Neural cell (in vitro differentiated cells): ENCODE measurements around the gene ADAMTS1. TPM values are rescaled to one million over a fixed set of nuclear protein-coding genes. Genes with fewer than 3 reads are reported as not detected.

Source experiments
- H2AFZ ChIP-seq: fragments of 200-600, 300-800 bp; sonication (generic), shearing (Covaris generic); 2 replicates; pipeline ENCODE4 v1.6.0; 2014; ENCODE audit warnings: low read depth, mild to moderate bottlenecking, antibody characterized with exemption, low read length, moderate library complexity
- H3F3A ChIP-seq: fragments of 200-600 bp; shearing (Covaris generic); 2 replicates; pipeline ENCODE4 v1.6.1; 2016; ENCODE audit warnings: mild to moderate bottlenecking, moderate library complexity, mixed read lengths, antibody characterized with exemption, low read length; ENCODE audit not compliant: insufficient read depth, poor library complexity, severe bottlenecking
- H3K27ac ChIP-seq: fragments of 200-600, 300-800 bp; sonication (generic), shearing (Covaris generic); 2 replicates; pipeline ENCODE4 v1.5.1; 2014; ENCODE audit warnings: mild to moderate bottlenecking, low read length, moderate library complexity
- H3K27me3 ChIP-seq: fragments of 300-800, 200-600 bp; sonication (generic), shearing (Covaris generic); 2 replicates; pipeline ENCODE4 v1.6.0; 2014; ENCODE audit warnings: mild to moderate bottlenecking, low read depth, low read length, moderate library complexity; ENCODE audit not compliant: insufficient read depth
- H3K36me3 ChIP-seq: fragments of 300-800, 200-600 bp; sonication (generic), shearing (Covaris generic); 2 replicates; pipeline ENCODE4 v1.5.1; 2014; ENCODE audit warnings: mild to moderate bottlenecking, antibody characterized with exemption, low read length, moderate library complexity; ENCODE audit not compliant: insufficient read depth
- H3K4me2 ChIP-seq: fragments of 300-800, 200-600 bp; sonication (generic), shearing (Covaris generic); 2 replicates; pipeline ENCODE4 v1.6.0; 2014; ENCODE audit warnings: mild to moderate bottlenecking, low read length
- H3K4me3 ChIP-seq: fragments of 300-800, 200-600 bp; sonication (generic), shearing (Covaris generic); 2 replicates; pipeline ENCODE4 v1.5.1; 2014; ENCODE audit warnings: mild to moderate bottlenecking, low read length, moderate library complexity
- H3K79me2 ChIP-seq: fragments of 200-600 bp; shearing (Covaris generic); replicated peaks from 2 replicates; pipeline ENCODE4 v1.6.0; 2014; ENCODE audit warnings: mild to moderate bottlenecking, low read length, moderate library complexity; ENCODE audit not compliant: insufficient read depth
- H3K9ac ChIP-seq: fragments of 300-800, 200-600 bp; sonication (generic), shearing (Covaris generic); 2 replicates; pipeline ENCODE4 v1.6.1; 2016; ENCODE audit warnings: mild to moderate bottlenecking, low read length, mixed read lengths
- H3K9me2 ChIP-seq: fragments of 200-600 bp; shearing (Covaris generic); 2 replicates; pipeline ENCODE4 v1.6.1; 2016; ENCODE audit warnings: mild to moderate bottlenecking, low read length, mixed read lengths; ENCODE audit not compliant: insufficient read depth
- H3K9me3 ChIP-seq: fragments of 200-600, 300-800 bp; sonication (generic), shearing (Covaris generic); 2 replicates; pipeline ENCODE4 v1.6.1; 2016; ENCODE audit warnings: mild to moderate bottlenecking, mixed run types, low read length, moderate library complexity, mixed read lengths
- H4K20me1 ChIP-seq: fragments of 200-600 bp; shearing (Covaris generic); 2 replicates; pipeline ENCODE4 v1.6.1; 2016; ENCODE audit warnings: mild to moderate bottlenecking, mixed run types; ENCODE audit not compliant: insufficient read depth
- CTCF ChIP-seq: fragments of 450-650 bp; IDR thresholded peaks from 2 replicates; pipeline ENCODE4 v1.5.1; 2014; ENCODE audit warnings: antibody characterized with exemption, mild to moderate bottlenecking, moderate library complexity; ENCODE audit not compliant: poor library complexity, severe bottlenecking
- EP300 ChIP-seq: fragments of 450-650 bp; conservative IDR thresholded peaks from 2 replicates; pipeline ENCODE4 v1.6.1; 2014; ENCODE audit warnings: antibody characterized with exemption, mild to moderate bottlenecking, moderate library complexity; ENCODE audit not compliant: poor library complexity, severe bottlenecking
- EZH2 ChIP-seq: fragments of 200-600, 300-800 bp; shearing (Covaris generic), sonication (generic); IDR thresholded peaks from 2 replicates; pipeline ENCODE4 v1.6.1; 2014; ENCODE audit warnings: antibody characterized with exemption, low read length, borderline replicate concordance, mild to moderate bottlenecking; ENCODE audit not compliant: insufficient read depth, poor library complexity, severe bottlenecking
- MXI1 ChIP-seq: fragments of 450-650 bp; conservative IDR thresholded peaks from 2 replicates; pipeline ENCODE4 v1.6.1; 2014; ENCODE audit warnings: antibody characterized with exemption, mild to moderate bottlenecking; ENCODE audit not compliant: poor library complexity, severe bottlenecking
- POLR2AphosphoS5 ChIP-seq: IDR thresholded peaks from 2 replicates; pipeline ENCODE4 v1.6.1; 2012
- RAD21 ChIP-seq: fragments of 450-650 bp; conservative IDR thresholded peaks from 2 replicates; pipeline ENCODE4 v1.6.1; 2014; ENCODE audit warnings: antibody characterized with exemption, mild to moderate bottlenecking, moderate library complexity
- REST ChIP-seq: IDR thresholded peaks from 2 replicates; pipeline ENCODE4 v1.6.1; 2012; ENCODE audit warnings: borderline replicate concordance
- SMC3 ChIP-seq: fragments of 450-650 bp; conservative IDR thresholded peaks from 2 replicates; pipeline ENCODE4 v1.6.1; 2014; ENCODE audit warnings: antibody characterized with exemption, mild to moderate bottlenecking, moderate library complexity; ENCODE audit not compliant: poor library complexity
- TAF1 ChIP-seq: IDR thresholded peaks from 2 replicates; pipeline ENCODE4 v1.6.1; 2012; ENCODE audit warnings: low read depth
- polyA plus RNA-seq: library from polyadenylated mRNA; depleted of rRNA; stranded (reverse); fragments of >200 nt; gene quantifications from 2 replicates; pipeline ENCODE4 v1.2.3, GENCODE V29; 2014

Gene ADAMTS1
- polyA plus RNA-seq, 1 donor from 2014 or later = 0.84 TPM

GRCh38 chr21:26840201-26840600 is 5.0 kb downstream of the ADAMTS1 start:
- Histone ChIP-seq H3K36me3 (no peaks in the 10 kb centered on the region), H3K9me2 (no peaks in the 10 kb centered on the region), H3K27me3 (peaks cover 22% of the 10 kb centered on the region), H3F3A (no peaks in the 10 kb centered on the region), H3K4me2 (no peak overlapping the region), H2AFZ (no peak overlapping the region), H3K9me3 (no peaks in the 10 kb centered on the region), H3K27ac (no peak overlapping the region), H3K79me2 (no peaks in the 10 kb centered on the region), H3K4me3 (no peak overlapping the region), H4K20me1 (no peaks in the 10 kb centered on the region), H3K9ac (no peak overlapping the region)
- TF ChIP-seq POLR2AphosphoS5 (no peak), SMC3 (no peak), TAF1 (no peak), RAD21 (no peak)

GRCh38 chr21:26837539-26837938 is 7.7 kb downstream of the ADAMTS1 start:
- Histone ChIP-seq H4K20me1 (no peaks in the 10 kb centered on the region), H3K27ac (no peak overlapping the region), H3K9me2 (no peaks in the 10 kb centered on the region), H2AFZ (no peak overlapping the region), H3K4me3 (no peak overlapping the region), H3K9me3 (no peaks in the 10 kb centered on the region), H3F3A (no peaks in the 10 kb centered on the region), H3K9ac (no peak overlapping the region), H3K79me2 (no peaks in the 10 kb centered on the region), H3K27me3 (no peaks in the 10 kb centered on the region), H3K36me3 (no peaks in the 10 kb centered on the region), H3K4me2 (no peak overlapping the region)
- no peak for TF ChIP-seq EZH2
- no peak for TF ChIP-seq MXI1
- TF ChIP-seq CTCF = no peak
- no peak for TF ChIP-seq EP300
- TF ChIP-seq RAD21 = no peak
- no peak for TF ChIP-seq TAF1
- no peak for TF ChIP-seq REST
- TF ChIP-seq SMC3 = no peak
- TF ChIP-seq POLR2AphosphoS5 = no peak

GRCh38 chr21:26836528-26836927 is 8.7 kb downstream of the ADAMTS1 start:
- H3K9ac ChIP-seq = no peak overlapping the region
- no peaks in the 10 kb centered on the region for H3K9me2 ChIP-seq
- H3K27me3 ChIP-seq = no peaks in the 10 kb centered on the region
- TF ChIP-seq SMC3 (no peak), MXI1 (no peak), RAD21 (no peak), POLR2AphosphoS5 (no peak), TAF1 (no peak), EP300 (no peak), REST (no peak)
- no peaks in the 10 kb centered on the region for H3F3A ChIP-seq
- H3K4me2 ChIP-seq = no peak overlapping the region
- no peak overlapping the region for H2AFZ ChIP-seq
- no peaks in the 10 kb centered on the region for H4K20me1 ChIP-seq
- H3K36me3 ChIP-seq = no peaks in the 10 kb centered on the region
- no peaks in the 10 kb centered on the region for H3K9me3 ChIP-seq
- no peak overlapping the region for H3K4me3 ChIP-seq
- no peaks in the 10 kb centered on the region for H3K79me2 ChIP-seq
- H3K27ac ChIP-seq = no peak overlapping the region
